A673 (cell line): Measurements from ENCODE around the gene BAIAP2.

ENCODE experiments used
- CTCF ChIP-seq: fragments of 300-800, 200-600 bp; sonication (generic); conservative IDR thresholded peaks from 2 replicates; pipeline ENCODE4 v1.5.1; 2017; ENCODE audit warnings: low read depth, mild to moderate bottlenecking, antibody characterized with exemption, low read length, moderate library complexity, mixed read lengths
- EZH2 ChIP-seq: fragments of 200-600 bp; sonication (generic); IDR thresholded peaks from 2 replicates; pipeline ENCODE4 v1.6.1; 2017; ENCODE audit warnings: borderline replicate concordance, low read depth, mild to moderate bottlenecking, mixed read lengths, antibody characterized with exemption, low read length; ENCODE audit not compliant: poor library complexity, severe bottlenecking

GRCh38 chr17:81059026-81059425, 24.1 kb downstream of the BAIAP2 start:
- no peak for TF ChIP-seq CTCF
- no peak for TF ChIP-seq EZH2
